MCF 10A (cell line): Measurements from ENCODE around the gene SPSB1. TPM values are rescaled to one million over a fixed set of nuclear protein-coding genes. Genes with fewer than 3 reads are reported as not detected.

Experiments
- BruUV-seq: library from RNA; stranded (reverse); fragments of 400-500 nt; replicated peaks from 2 replicates; lab custom pipeline; 2021; lab: Mats Ljungman, UMichigan
- CTCF ChIA-PET: fragments of 300-600 bp; sonication (Branson Sonifier 250); formaldehyde crosslinking; extraction: SDS; loops from one replicate; lab custom pipeline; 2021; ENCODE audit warnings: antibody characterized with exemption, inconsistent platforms; lab: Yijun Ruan, JAX
- POLR2A ChIA-PET: fragments of 300-600, 350-650 bp; sonication (Branson Sonifier 250); formaldehyde crosslinking; extraction: SDS; loops from one replicate; lab custom pipeline; 2020; ENCODE audit warnings: antibody characterized with exemption, inconsistent platforms; lab: Yijun Ruan, JAX
- DNase-seq: peaks from one replicate; pipeline ENCODE4 v3.0.0-alpha.2; 2018; ENCODE audit not compliant: unreplicated experiment
- H3K27ac Mint-ChIP-seq: one replicate; pipeline ENCODE4 v1.8.0; 2022; ENCODE audit warnings: mild to moderate bottlenecking, low read depth, mixed read lengths; ENCODE audit not compliant: unreplicated experiment
- H3K27me3 Mint-ChIP-seq: one replicate; pipeline ENCODE4 v1.8.0; 2022; ENCODE audit warnings: mixed read lengths; ENCODE audit not compliant: insufficient read depth, unreplicated experiment
- H3K36me3 Mint-ChIP-seq: one replicate; pipeline ENCODE4 v1.8.0; 2022; ENCODE audit warnings: mild to moderate bottlenecking, moderate library complexity, mixed read lengths; ENCODE audit not compliant: insufficient read depth, unreplicated experiment
- H3K4me1 Mint-ChIP-seq: one replicate; pipeline ENCODE4 v1.8.0; 2022; ENCODE audit warnings: mixed read lengths; ENCODE audit not compliant: insufficient read depth, unreplicated experiment
- H3K4me3 Mint-ChIP-seq: one replicate; pipeline ENCODE4 v1.8.0; 2022; ENCODE audit warnings: mild to moderate bottlenecking, moderate library complexity, mixed read lengths; ENCODE audit not compliant: unreplicated experiment
- H3K9me3 Mint-ChIP-seq: one replicate; pipeline ENCODE4 v1.8.0; 2022; ENCODE audit warnings: mixed read lengths; ENCODE audit not compliant: unreplicated experiment
- intact Hi-C: fragments of 100-400 bp; cut with micrococcal nuclease; formaldehyde crosslinking; loops from 2 replicates; pipeline ENCODE4 v1.14.1; 2022
- total RNA-seq: library from RNA; stranded (reverse); gene quantifications from 2 replicates; pipeline ENCODE4 v1.2.3, GENCODE V29; 2022
- TF ChIP-seq, protein P1 (sequence below): fragments of 200-600 bp; IDR thresholded peaks from one replicate; pipeline ENCODE4 v1.8.0; 2022; ENCODE audit warnings: antibody characterized with exemption, mild to moderate bottlenecking; ENCODE audit not compliant: unreplicated experiment

The SPSB1 gene
- total RNA-seq, 1 experiment from 2014 or later: 8.2 TPM

DNA sequence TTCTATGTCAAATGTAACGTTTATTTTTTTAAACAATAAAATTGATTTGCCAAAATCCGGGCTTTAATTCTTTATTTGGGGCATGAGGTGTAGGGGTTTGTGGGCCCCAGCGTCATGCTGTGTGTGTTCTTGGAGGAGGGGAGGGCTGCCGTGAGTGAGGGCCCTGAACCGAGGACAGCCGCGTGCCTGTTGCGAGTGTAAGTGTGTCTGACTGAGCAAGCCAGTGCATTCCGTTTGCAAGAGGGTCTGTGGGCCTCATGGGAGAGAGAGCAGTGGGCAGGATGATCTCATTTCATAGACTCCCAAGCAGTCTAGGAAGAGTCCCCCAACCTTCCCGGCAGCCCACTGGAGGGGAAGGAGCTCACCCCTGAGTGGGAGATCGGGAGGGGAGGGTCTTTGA lies 21.4 kb upstream of the SPSB1 start:
- POLR2A ChIA-PET: interaction anchor here (0.6 kb wide), 1 partner anchor 739 kb away, joined by 3 read pairs; no protein-coding TSS in a partner anchor
- Mint-ChIP-seq H3K9me3 (no peaks in the 10 kb centered on the region), H3K27ac (no peak overlapping the region), H3K27me3 (no peaks in the 10 kb centered on the region), H3K36me3 (peaks cover 5% of the 10 kb centered on the region), H3K4me3 (no peak overlapping the region), H3K4me1 (peaks cover 20% of the 10 kb centered on the region)
- intact Hi-C loops: no loop called here
- TF ChIP-seq, protein P1, sequence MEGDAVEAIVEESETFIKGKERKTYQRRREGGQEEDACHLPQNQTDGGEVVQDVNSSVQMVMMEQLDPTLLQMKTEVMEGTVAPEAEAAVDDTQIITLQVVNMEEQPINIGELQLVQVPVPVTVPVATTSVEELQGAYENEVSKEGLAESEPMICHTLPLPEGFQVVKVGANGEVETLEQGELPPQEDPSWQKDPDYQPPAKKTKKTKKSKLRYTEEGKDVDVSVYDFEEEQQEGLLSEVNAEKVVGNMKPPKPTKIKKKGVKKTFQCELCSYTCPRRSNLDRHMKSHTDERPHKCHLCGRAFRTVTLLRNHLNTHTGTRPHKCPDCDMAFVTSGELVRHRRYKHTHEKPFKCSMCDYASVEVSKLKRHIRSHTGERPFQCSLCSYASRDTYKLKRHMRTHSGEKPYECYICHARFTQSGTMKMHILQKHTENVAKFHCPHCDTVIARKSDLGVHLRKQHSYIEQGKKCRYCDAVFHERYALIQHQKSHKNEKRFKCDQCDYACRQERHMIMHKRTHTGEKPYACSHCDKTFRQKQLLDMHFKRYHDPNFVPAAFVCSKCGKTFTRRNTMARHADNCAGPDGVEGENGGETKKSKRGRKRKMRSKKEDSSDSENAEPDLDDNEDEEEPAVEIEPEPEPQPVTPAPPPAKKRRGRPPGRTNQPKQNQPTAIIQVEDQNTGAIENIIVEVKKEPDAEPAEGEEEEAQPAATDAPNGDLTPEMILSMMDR: no peak
- no peak for DNase-seq
- BruUV-seq: no TSS peak
- CTCF ChIA-PET: interaction anchor here (1.2 to 4.0 kb wide), 3 partner anchors 185 to 224 kb away, joined by 3 to 22 read pairs (median 4); no protein-coding TSS in a partner anchor

DNA sequence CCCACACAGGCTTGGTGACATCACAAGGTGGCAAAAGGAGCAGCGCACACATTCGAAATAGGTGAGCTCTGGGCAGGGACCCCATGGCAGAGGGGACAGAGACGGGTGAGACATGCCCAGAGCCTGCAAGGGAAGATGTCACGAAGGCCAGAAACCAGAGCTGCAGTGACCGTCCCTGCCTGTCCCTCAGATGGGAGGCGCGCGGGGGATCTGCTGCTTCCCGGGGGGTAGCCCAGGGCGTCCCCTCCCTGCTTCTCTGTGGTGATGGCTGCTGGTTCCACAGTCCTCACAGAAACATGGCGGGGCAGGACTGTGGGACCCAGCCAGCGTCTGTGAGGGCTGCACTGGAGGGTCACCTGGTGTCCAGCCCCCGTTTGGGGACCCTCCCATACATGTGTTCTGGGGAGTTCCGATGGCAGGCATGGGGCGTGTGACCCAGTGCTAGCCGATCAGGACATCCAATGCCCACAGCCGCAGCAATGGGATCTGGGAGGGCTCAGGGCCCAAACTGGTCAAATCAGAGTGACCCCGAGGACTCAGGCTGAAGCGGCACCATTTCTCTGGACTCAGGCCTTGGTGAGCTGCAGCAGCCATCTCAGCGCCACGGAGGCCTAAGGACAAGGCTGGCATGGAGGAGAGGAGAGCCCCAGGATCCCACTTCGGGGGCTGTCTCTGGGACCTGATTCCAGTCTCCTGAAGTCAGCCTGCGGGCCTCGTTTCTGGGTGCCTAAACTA lies 20.7 kb upstream of the SPSB1 start:
- ChIA-PET POLR2A (interaction anchor here (0.6 kb wide), 1 partner anchor 738 kb away, joined by 3 read pairs; no protein-coding TSS in a partner anchor), CTCF (interaction anchor here (1.2 kb wide), 1 partner anchor 223 kb away, joined by 4 read pairs; no protein-coding TSS in a partner anchor)
- TF ChIP-seq, protein P1: no peak
- no peak overlapping the region for H3K4me3 Mint-ChIP-seq
- no peak for DNase-seq
- intact Hi-C loops: no loop called here
- H3K27me3 Mint-ChIP-seq: no peaks in the 10 kb centered on the region
- peaks cover 25% of the 10 kb centered on the region for H3K4me1 Mint-ChIP-seq
- no peak overlapping the region for H3K27ac Mint-ChIP-seq
- no TSS peak for BruUV-seq
- H3K9me3 Mint-ChIP-seq: no peaks in the 10 kb centered on the region
- peaks cover 5% of the 10 kb centered on the region for H3K36me3 Mint-ChIP-seq

GRCh38 chr1:9273177-9273576 lies 19.5 kb upstream of the SPSB1 start:
- Mint-ChIP-seq H3K36me3 (peaks cover 5% of the 10 kb centered on the region), H3K9me3 (no peaks in the 10 kb centered on the region), H3K27ac (no peak overlapping the region), H3K27me3 (no peaks in the 10 kb centered on the region), H3K4me3 (no peak overlapping the region), H3K4me1 (peaks cover 25% of the 10 kb centered on the region)
- CTCF ChIA-PET: interaction anchor here (0.6 to 1.2 kb wide), 3 partner anchors 183 to 382 kb away, joined by 3 read pairs; no protein-coding TSS in a partner anchor
- intact Hi-C loops: no loop called here
- POLR2A ChIA-PET: interaction anchor here (0.6 kb wide), 1 partner anchor 416 kb away, joined by 4 read pairs; no protein-coding TSS in a partner anchor
- no TSS peak for BruUV-seq
- DNase-seq: no peak
- TF ChIP-seq, protein P1: no peak

DNA sequence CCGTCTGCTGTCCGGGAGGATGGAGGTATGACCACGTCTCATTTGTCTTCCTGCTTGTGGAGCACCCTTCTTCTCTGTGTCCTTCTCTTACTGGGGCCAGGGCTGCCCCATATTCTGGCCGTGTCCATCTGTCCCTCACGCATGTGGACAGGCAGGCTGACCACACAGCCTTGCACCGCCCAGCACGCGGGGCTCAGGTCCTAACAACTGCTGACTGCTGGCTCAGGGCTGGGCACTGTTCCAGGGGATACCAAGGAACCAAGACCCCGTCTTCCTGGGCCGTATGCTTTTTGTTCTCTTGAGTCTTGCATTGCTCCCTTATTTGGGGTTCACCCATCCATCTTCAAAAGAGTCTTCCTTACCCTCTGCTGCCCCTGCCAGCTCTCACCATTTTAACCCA lies 17.5 kb upstream of the SPSB1 start:
- POLR2A ChIA-PET: interaction anchor here (1.4 to 2.0 kb wide), 2 partner anchors 14 to 27 kb away, joined by 6 read pairs; no protein-coding TSS in a partner anchor
- H3K27ac Mint-ChIP-seq: no peak overlapping the region

More for the DNA sequence above, 17.5 kb upstream of the SPSB1 start:
- DNase-seq: no peak
- H3K36me3 Mint-ChIP-seq: peaks cover 5% of the 10 kb centered on the region
- TF ChIP-seq, protein P1: no peak
- H3K27me3 Mint-ChIP-seq: no peaks in the 10 kb centered on the region
- peaks cover 32% of the 10 kb centered on the region for H3K4me1 Mint-ChIP-seq
- CTCF ChIA-PET: interaction anchor here (0.7 to 1.2 kb wide), 3 partner anchors 14 to 216 kb away, joined by 3 to 5 read pairs (median 4); no protein-coding TSS in a partner anchor
- no peaks in the 10 kb centered on the region for H3K9me3 Mint-ChIP-seq
- intact Hi-C loops: no loop called here
- no peak overlapping the region for H3K4me3 Mint-ChIP-seq
- no TSS peak for BruUV-seq
